ENCODE results near the gene SEMA4C.

SEMA4C gene, protein sequence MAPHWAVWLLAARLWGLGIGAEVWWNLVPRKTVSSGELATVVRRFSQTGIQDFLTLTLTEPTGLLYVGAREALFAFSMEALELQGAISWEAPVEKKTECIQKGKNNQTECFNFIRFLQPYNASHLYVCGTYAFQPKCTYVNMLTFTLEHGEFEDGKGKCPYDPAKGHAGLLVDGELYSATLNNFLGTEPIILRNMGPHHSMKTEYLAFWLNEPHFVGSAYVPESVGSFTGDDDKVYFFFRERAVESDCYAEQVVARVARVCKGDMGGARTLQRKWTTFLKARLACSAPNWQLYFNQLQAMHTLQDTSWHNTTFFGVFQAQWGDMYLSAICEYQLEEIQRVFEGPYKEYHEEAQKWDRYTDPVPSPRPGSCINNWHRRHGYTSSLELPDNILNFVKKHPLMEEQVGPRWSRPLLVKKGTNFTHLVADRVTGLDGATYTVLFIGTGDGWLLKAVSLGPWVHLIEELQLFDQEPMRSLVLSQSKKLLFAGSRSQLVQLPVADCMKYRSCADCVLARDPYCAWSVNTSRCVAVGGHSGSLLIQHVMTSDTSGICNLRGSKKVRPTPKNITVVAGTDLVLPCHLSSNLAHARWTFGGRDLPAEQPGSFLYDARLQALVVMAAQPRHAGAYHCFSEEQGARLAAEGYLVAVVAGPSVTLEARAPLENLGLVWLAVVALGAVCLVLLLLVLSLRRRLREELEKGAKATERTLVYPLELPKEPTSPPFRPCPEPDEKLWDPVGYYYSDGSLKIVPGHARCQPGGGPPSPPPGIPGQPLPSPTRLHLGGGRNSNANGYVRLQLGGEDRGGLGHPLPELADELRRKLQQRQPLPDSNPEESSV

DNA sequence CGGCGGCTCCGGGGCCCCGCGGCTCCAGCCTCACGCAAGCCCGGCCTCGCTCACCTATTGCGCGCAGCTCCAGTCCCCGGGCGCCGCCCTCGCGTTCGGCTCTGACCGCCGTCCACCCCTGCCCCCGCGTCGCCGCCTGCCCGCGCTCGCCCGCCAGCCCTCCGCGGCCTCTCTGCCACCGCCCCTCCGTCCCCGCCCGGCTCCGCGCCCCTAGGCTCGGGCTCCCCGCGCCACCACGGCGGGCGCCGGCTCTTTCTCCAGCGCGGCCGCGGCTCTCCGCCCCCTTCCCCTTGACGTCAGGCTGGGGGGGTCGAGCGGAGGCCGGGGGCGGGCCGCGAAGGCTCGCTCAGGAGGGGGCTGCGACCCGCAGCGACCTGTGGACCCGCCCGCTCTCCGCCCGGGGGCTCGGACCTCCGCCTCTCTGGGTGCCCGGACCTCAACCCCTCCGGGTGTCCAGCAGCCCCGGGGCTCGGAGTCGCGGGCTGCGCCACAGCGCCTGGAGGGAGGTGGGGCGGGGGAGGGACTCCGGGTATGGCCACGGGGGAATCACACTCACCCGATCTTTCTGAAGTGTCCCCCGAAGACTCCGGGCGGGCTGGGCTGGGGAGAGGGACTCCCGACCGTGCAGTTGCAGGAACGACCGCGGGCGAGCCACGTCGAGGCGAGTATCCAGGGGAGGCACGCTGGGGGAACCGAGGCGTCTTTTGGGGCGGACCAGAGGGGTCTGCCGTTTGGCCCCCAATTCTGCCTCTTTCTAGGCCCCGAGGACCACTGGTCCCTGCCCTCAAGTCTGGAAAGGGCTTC lies at the start of gene SEMA4C:
Gene SEMA4C (minus strand): TSS at position 259 of the 804 bp plus-strand sequence. CDS start 2,194 bp downstream, outside the sequence.
- no peak for TF ChIP-seq ZFX (IDR thresholded peaks at IDR 0.05; ENCODE audit: borderline replicate concordance)
- TF ChIP-seq, protein P1, sequence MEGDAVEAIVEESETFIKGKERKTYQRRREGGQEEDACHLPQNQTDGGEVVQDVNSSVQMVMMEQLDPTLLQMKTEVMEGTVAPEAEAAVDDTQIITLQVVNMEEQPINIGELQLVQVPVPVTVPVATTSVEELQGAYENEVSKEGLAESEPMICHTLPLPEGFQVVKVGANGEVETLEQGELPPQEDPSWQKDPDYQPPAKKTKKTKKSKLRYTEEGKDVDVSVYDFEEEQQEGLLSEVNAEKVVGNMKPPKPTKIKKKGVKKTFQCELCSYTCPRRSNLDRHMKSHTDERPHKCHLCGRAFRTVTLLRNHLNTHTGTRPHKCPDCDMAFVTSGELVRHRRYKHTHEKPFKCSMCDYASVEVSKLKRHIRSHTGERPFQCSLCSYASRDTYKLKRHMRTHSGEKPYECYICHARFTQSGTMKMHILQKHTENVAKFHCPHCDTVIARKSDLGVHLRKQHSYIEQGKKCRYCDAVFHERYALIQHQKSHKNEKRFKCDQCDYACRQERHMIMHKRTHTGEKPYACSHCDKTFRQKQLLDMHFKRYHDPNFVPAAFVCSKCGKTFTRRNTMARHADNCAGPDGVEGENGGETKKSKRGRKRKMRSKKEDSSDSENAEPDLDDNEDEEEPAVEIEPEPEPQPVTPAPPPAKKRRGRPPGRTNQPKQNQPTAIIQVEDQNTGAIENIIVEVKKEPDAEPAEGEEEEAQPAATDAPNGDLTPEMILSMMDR (IDR thresholded peaks at IDR 0.05): no peak
- peak within 1 kb of the TSS; percentile 79 for H3K27ac ChIP-seq

DNA sequence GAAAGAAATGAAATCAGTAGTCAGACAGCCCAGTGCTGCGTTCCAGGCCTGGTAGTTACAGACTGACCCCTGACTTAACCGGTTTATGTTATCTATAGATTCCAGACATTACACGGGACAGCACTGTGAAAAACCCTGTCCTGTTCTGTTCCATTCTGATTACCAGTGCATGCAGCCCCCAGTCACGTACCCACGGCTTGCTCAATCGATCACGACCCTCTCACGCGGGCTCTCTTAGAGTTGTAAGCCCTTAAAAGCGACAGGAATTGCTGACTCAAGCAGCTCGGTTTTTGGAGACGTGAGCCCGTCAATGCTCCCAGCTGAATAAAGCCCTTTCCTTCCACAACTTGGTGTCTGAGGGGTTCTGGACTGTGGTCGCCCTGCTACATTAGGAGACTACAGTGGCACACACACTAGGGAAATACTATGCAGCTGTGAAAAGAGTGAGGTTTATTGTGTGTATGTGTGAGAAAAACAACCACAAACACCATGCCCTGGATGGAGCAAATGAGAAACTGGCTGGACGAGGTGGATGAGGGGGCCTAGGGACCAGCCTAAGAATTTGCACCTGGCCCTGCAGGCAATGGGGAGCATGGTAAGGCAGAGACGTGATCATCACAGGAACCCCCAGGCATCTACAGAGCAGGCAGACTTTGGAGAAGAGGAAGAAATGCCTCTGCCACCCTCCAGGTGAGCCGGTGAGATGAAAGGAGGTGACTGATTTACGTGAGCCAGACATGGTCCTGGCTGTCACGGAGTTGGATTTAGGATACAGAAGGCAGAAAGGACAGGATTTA lies 49.1 kb upstream of the SEMA4C start:
- no peak overlapping the region for H3K27ac ChIP-seq
- TF ChIP-seq, protein P1 (IDR thresholded peaks at IDR 0.05): no peak
- TF ChIP-seq ZFX (IDR thresholded peaks at IDR 0.05; ENCODE audit: borderline replicate concordance): no peak

DNA sequence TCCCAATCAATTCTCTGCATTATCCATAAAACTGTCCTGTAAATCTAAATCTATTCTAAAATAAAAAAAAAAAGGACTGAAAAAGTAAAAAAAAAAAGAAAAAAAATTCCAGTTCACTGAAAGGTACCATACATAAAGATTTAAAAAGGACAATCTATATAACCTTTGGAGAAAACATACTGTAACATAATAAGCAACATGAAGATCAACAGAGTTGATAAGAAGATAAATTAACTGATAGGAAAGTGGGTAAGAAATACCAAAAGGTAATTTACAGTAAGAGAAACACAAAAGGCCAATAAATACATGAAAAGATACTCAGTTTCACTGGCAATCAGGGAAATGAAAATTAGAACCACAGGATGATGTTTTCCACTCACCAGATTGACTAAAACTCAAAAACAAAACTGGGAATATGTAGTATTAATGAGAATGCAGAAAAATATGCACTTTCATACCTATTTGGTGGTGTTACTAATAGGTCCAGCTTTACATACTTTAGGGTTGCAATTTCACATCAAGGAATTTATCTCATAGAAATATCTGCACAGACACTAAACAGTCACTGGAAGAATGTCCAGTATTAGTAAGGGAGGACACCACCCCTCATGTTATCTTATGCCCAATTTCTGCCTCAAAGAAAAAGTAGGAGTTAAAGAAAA lies 48.3 kb upstream of the SEMA4C start:
- TF ChIP-seq ZFX (IDR thresholded peaks at IDR 0.05; ENCODE audit: borderline replicate concordance): no peak
- TF ChIP-seq, protein P1 (IDR thresholded peaks at IDR 0.05): no peak
- H3K27ac ChIP-seq: no peak overlapping the region

DNA sequence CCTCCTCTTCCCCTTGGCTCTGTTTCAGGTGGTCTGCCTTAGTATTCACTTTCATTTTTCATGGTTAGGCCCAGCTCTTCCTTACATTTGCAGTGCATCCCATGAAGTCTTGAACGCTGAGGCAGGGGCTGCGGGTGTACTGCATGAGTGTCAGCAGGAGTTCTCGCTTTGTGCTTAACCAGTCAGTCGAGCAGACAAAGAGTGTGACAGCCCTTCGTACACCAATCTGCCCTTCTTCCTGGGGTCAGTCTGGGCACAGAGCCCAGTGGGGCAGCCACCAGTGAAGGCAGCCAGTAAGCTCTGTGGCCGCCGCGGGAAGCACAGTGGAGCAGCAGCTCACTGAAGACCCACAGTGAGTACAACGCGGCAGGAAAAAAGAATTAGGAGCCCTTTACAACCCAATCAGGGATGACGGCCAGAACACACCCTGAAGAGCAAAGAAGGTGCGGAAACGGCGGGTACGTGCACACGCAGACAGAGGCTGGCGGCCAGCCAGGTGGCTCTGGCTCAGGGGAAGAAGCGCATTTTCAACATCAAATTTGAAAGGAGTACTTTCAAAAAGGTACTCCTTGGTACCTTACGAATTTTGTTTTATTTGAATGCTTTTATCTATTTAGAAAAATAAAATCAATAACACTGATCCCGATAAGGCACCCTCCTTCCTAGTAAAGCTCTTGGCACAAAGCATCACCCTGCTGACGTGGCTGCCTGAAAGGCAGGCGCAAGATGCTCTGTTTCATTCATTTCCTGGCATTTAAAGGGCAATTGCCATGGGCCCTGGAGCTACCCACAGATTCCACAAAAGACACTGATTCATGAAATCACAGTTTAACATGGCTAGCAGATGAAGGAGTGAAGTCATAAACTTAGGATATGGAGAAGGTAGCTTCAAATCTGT lies 47.0 kb upstream of the SEMA4C start:
- H3K27ac ChIP-seq: no peak overlapping the region
- TF ChIP-seq, protein P1 (IDR thresholded peaks at IDR 0.05): no peak
- no peak for TF ChIP-seq ZFX (IDR thresholded peaks at IDR 0.05; ENCODE audit: borderline replicate concordance)

DNA sequence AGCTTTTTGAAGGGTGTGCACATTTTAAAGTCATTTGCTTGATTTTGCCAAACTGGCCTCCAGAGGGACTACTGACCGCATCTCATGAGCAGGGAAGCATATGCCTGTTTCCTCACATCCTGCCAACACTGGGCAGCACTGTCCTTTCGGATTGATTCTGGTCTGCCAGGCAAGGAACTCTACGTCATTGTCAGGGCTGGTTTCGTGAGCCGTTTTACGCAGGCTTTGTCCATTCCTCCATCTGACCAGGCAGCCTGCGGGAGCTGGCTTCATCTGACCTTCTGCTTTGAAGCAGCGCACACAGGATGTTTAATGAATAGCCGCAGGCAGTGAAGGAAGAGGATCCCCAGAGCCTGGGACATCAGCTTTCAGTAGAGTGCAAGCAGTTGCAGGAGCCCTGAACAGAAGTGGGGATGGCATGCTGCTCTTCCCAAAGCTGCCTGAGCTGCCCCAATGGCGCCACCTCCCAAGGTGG lies 46.3 kb upstream of the SEMA4C start:
- TF ChIP-seq, protein P1 (IDR thresholded peaks at IDR 0.05): no peak
- no peak for TF ChIP-seq ZFX (IDR thresholded peaks at IDR 0.05; ENCODE audit: borderline replicate concordance)
- H3K27ac ChIP-seq: no peak overlapping the region
